ENCODE measurements around the gene SLIT1.

SLIT1 gene

GRCh38 chr10:96973809-96974747, 211.7 kb downstream of the SLIT1 start:
- DNase-seq (ENCODE audit: low read depth, low spot score): no peak
- H3K9me3 ChIP-seq (ENCODE audit: control insufficient read depth, insufficient read depth, low read length): no peaks in the 10 kb centered on the region

GRCh38 chr10:96972264-96972663, 213.5 kb downstream of the SLIT1 start:
- no CpG with 5 or more reads among the region's 1 CpG for WGBS (ENCODE audit: insufficient coverage, insufficient read length)
- H3K4me3 ChIP-seq (ENCODE audit: low read length): no peak overlapping the region
- DNase-seq (ENCODE audit: low read depth, low spot score): no peak
- H3K27ac ChIP-seq (ENCODE audit: low read length): no peak overlapping the region
- H3K9me3 ChIP-seq (ENCODE audit: control insufficient read depth, insufficient read depth, low read length): no peaks in the 10 kb centered on the region
- H3K36me3 ChIP-seq (ENCODE audit: control insufficient read depth, insufficient read depth, low read length): no peaks in the 10 kb centered on the region
- no peaks in the 10 kb centered on the region for H3K27me3 ChIP-seq (ENCODE audit: control insufficient read depth, insufficient read depth, low read length)
- H3K4me1 ChIP-seq (ENCODE audit: control insufficient read depth, insufficient read depth, low read length): no peaks in the 10 kb centered on the region

More at GRCh38 chr10:96973809-96974747, 211.7 kb downstream of the SLIT1 start:
- H3K27me3 ChIP-seq (ENCODE audit: control insufficient read depth, insufficient read depth, low read length): no peaks in the 10 kb centered on the region
- no peak overlapping the region for H3K27ac ChIP-seq (ENCODE audit: low read length)
- no peaks in the 10 kb centered on the region for H3K4me1 ChIP-seq (ENCODE audit: control insufficient read depth, insufficient read depth, low read length)
- H3K36me3 ChIP-seq (ENCODE audit: control insufficient read depth, insufficient read depth, low read length): no peaks in the 10 kb centered on the region
- no peak overlapping the region for H3K4me3 ChIP-seq (ENCODE audit: low read length)
- WGBS (ENCODE audit: insufficient coverage, insufficient read length): no CpG with 5 or more reads among the region's 5 CpGs

- WGBS (ENCODE audit: insufficient coverage, insufficient read length): no CpG with 5 or more reads among the region's 2 CpGs
- no peaks in the 10 kb centered on the region for H3K27me3 ChIP-seq (ENCODE audit: control insufficient read depth, insufficient read depth, low read length)
- no peaks in the 10 kb centered on the region for H3K9me3 ChIP-seq (ENCODE audit: control insufficient read depth, insufficient read depth, low read length)
- no peak overlapping the region for H3K4me3 ChIP-seq (ENCODE audit: low read length)
- H3K36me3 ChIP-seq (ENCODE audit: control insufficient read depth, insufficient read depth, low read length): no peaks in the 10 kb centered on the region
- H3K4me1 ChIP-seq (ENCODE audit: control insufficient read depth, insufficient read depth, low read length): no peaks in the 10 kb centered on the region
- no peak for DNase-seq (ENCODE audit: low read depth, low spot score)
- H3K27ac ChIP-seq (ENCODE audit: low read length): no peak overlapping the region
Measured at GRCh38 chr10:96971324-96971723, 214.4 kb downstream of the SLIT1 start.

GRCh38 chr10:96968682-96969423, 216.9 kb downstream of the SLIT1 start:
- Histone ChIP-seq H3K4me1 (ENCODE audit: control insufficient read depth, insufficient read depth, low read length) (no peaks in the 10 kb centered on the region), H3K27ac (ENCODE audit: low read length) (no peak overlapping the region), H3K4me3 (ENCODE audit: low read length) (no peak overlapping the region), H3K36me3 (ENCODE audit: control insufficient read depth, insufficient read depth, low read length) (no peaks in the 10 kb centered on the region), H3K27me3 (ENCODE audit: control insufficient read depth, insufficient read depth, low read length) (no peaks in the 10 kb centered on the region), H3K9me3 (ENCODE audit: control insufficient read depth, insufficient read depth, low read length) (no peaks in the 10 kb centered on the region)
- no peak for DNase-seq (ENCODE audit: low read depth, low spot score)
- WGBS (ENCODE audit: insufficient coverage, insufficient read length): no CpG with 5 or more reads among the region's 5 CpGs

- no peak for DNase-seq (ENCODE audit: low read depth, low spot score)
- Histone ChIP-seq H3K9me3 (ENCODE audit: control insufficient read depth, insufficient read depth, low read length) (no peaks in the 10 kb centered on the region), H3K27ac (ENCODE audit: low read length) (no peak overlapping the region), H3K4me3 (ENCODE audit: low read length) (no peak overlapping the region), H3K36me3 (ENCODE audit: control insufficient read depth, insufficient read depth, low read length) (no peaks in the 10 kb centered on the region), H3K27me3 (ENCODE audit: control insufficient read depth, insufficient read depth, low read length) (no peaks in the 10 kb centered on the region), H3K4me1 (ENCODE audit: control insufficient read depth, insufficient read depth, low read length) (no peaks in the 10 kb centered on the region)
Measured at GRCh38 chr10:96967847-96968246, 217.9 kb downstream of the SLIT1 start.

- Histone ChIP-seq H3K9me3 (ENCODE audit: control insufficient read depth, insufficient read depth, low read length) (no peaks in the 10 kb centered on the region), H3K36me3 (ENCODE audit: control insufficient read depth, insufficient read depth, low read length) (no peaks in the 10 kb centered on the region), H3K27ac (ENCODE audit: low read length) (no peak overlapping the region), H3K27me3 (ENCODE audit: control insufficient read depth, insufficient read depth, low read length) (no peaks in the 10 kb centered on the region), H3K4me3 (ENCODE audit: low read length) (no peak overlapping the region), H3K4me1 (ENCODE audit: control insufficient read depth, insufficient read depth, low read length) (no peaks in the 10 kb centered on the region)
- no peak for DNase-seq (ENCODE audit: low read depth, low spot score)
- no CpG with 5 or more reads among the region's 2 CpGs for WGBS (ENCODE audit: insufficient coverage, insufficient read length)
Measured at GRCh38 chr10:96964131-96964530, 221.6 kb downstream of the SLIT1 start.

GRCh38 chr10:96960872-96961271, 224.9 kb downstream of the SLIT1 start:
- Histone ChIP-seq H3K27ac (ENCODE audit: low read length) (no peak overlapping the region), H3K27me3 (ENCODE audit: control insufficient read depth, insufficient read depth, low read length) (no peaks in the 10 kb centered on the region), H3K4me1 (ENCODE audit: control insufficient read depth, insufficient read depth, low read length) (no peaks in the 10 kb centered on the region), H3K36me3 (ENCODE audit: control insufficient read depth, insufficient read depth, low read length) (no peaks in the 10 kb centered on the region), H3K4me3 (ENCODE audit: low read length) (no peak overlapping the region), H3K9me3 (ENCODE audit: control insufficient read depth, insufficient read depth, low read length) (no peaks in the 10 kb centered on the region)
- no CpG with 5 or more reads among the region's 2 CpGs for WGBS (ENCODE audit: insufficient coverage, insufficient read length)
- no peak for DNase-seq (ENCODE audit: low read depth, low spot score)

GRCh38 chr10:96959733-96960132, 226.0 kb downstream of the SLIT1 start:
- H3K27ac ChIP-seq (ENCODE audit: low read length): no peak overlapping the region
- peaks cover 2% of the 10 kb centered on the region; the same call in 1 of the 2 replicates for H3K36me3 ChIP-seq (ENCODE audit: control insufficient read depth, insufficient read depth, low read length)
- H3K9me3 ChIP-seq (ENCODE audit: control insufficient read depth, insufficient read depth, low read length): no peaks in the 10 kb centered on the region
- H3K4me3 ChIP-seq (ENCODE audit: low read length): no peak overlapping the region
- H3K27me3 ChIP-seq (ENCODE audit: control insufficient read depth, insufficient read depth, low read length): no peaks in the 10 kb centered on the region
- H3K4me1 ChIP-seq (ENCODE audit: control insufficient read depth, insufficient read depth, low read length): no peaks in the 10 kb centered on the region
- DNase-seq (ENCODE audit: low read depth, low spot score): no peak
- WGBS (ENCODE audit: insufficient coverage, insufficient read length): no CpG with 5 or more reads among the region's 1 CpG

- no CpG with 5 or more reads among the region's 2 CpGs for WGBS (ENCODE audit: insufficient coverage, insufficient read length)
- Histone ChIP-seq H3K27me3 (ENCODE audit: control insufficient read depth, insufficient read depth, low read length) (no peaks in the 10 kb centered on the region), H3K27ac (ENCODE audit: low read length) (no peak overlapping the region), H3K4me3 (ENCODE audit: low read length) (no peak overlapping the region), H3K9me3 (ENCODE audit: control insufficient read depth, insufficient read depth, low read length) (no peaks in the 10 kb centered on the region), H3K4me1 (ENCODE audit: control insufficient read depth, insufficient read depth, low read length) (no peaks in the 10 kb centered on the region), H3K36me3 (ENCODE audit: control insufficient read depth, insufficient read depth, low read length) (peaks cover 3% of the 10 kb centered on the region; the same call in 1 of the 2 replicates)
- no peak for DNase-seq (ENCODE audit: low read depth, low spot score)
Measured at GRCh38 chr10:96958071-96958470, 227.7 kb downstream of the SLIT1 start.

- no CpG with 5 or more reads among the region's 4 CpGs for WGBS (ENCODE audit: insufficient coverage, insufficient read length)
- Histone ChIP-seq H3K27me3 (ENCODE audit: control insufficient read depth, insufficient read depth, low read length) (no peaks in the 10 kb centered on the region), H3K36me3 (ENCODE audit: control insufficient read depth, insufficient read depth, low read length) (peaks cover 3% of the 10 kb centered on the region; the same call in 1 of the 2 replicates), H3K27ac (ENCODE audit: low read length) (no peak overlapping the region), H3K4me3 (ENCODE audit: low read length) (no peak overlapping the region), H3K4me1 (ENCODE audit: control insufficient read depth, insufficient read depth, low read length) (no peaks in the 10 kb centered on the region), H3K9me3 (ENCODE audit: control insufficient read depth, insufficient read depth, low read length) (no peaks in the 10 kb centered on the region)
- DNase-seq (ENCODE audit: low read depth, low spot score): no peak
Measured at GRCh38 chr10:96955794-96956193, 230.0 kb downstream of the SLIT1 start.
